Myocyte (in vitro differentiated cells): Measurements from ENCODE around the gene KCNQ1. TPM values are rescaled to one million over a fixed set of nuclear protein-coding genes. Genes with fewer than 3 reads are reported as not detected.

Experiments
- DNase-seq: peaks from one replicate; pipeline ENCODE4 v3.0.0-alpha.2; 2012; ENCODE audit warnings: low read depth
- total RNA-seq: library from RNA; depleted of rRNA; stranded (reverse); fragments of >200 nt; gene quantifications from 2 replicates; pipeline ENCODE4 v1.2.3, GENCODE V29; 2014

The KCNQ1 gene
- total RNA-seq, 1 donor from 2014 or later, result 0.32 TPM

GRCh38 chr11:2726964-2727363, 282.2 kb downstream of the KCNQ1 start:
- peak; percentile 10 for DNase-seq

DNA sequence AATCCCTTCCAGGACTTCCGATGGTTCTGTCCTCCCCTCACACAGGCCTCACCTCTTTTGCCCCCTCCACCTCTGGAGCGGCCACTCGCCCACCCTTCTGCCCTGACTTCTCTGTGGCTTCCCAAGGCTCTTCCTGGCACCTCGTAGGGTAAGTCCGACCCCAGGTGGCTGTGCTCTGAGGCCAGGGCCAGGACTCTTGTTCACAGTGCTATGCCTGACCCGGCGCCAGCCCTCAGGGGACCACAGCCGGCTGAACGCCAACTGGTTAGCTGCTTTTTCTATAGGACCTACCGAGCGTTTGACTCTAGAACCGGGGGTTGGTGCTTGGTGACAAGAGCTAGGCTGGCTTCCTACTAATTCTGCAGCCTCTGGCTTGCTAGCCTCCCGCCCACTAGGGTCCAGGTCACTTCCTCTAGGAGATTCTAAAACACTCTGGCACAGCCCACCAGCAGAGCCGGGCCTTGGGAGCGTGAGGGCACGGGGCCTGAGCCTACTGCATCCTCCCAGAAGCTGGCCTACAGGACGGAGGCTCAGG, 283.4 kb downstream of the KCNQ1 start:
- no peak for DNase-seq

DNA sequence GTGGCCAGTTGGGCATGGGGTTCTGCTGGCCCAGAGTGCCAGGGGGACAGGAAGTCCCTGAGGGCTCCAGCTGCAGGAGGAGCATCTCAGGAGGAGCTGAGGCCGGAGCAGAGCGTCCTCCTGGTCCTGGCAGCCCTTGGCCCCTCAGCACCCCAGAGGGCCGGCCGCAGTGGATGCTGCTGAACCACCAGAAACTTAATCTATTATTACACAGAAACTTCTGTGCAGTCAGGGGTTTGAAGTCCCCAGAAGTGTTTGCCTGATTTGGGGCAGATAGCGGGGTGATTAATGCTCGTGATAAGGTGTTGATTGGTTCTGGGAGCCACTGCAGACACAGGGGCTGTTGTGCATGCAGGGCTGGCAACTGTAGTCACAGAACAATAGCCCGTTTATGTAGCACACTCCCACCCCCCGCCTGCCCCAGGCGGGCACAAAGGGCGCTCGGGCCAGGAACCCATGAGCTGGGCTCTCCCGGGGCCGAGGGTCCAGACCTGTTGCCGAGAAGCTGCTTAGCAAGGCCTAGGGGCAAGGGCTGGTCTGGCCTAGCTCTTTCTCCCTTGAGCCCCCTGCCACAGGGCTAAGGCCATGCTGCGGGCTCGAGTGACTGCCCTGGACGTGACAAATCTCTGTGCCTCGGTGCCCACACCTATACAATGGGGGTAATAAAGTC, 284.0 kb downstream of the KCNQ1 start:
- DNase-seq, result no peak

DNA sequence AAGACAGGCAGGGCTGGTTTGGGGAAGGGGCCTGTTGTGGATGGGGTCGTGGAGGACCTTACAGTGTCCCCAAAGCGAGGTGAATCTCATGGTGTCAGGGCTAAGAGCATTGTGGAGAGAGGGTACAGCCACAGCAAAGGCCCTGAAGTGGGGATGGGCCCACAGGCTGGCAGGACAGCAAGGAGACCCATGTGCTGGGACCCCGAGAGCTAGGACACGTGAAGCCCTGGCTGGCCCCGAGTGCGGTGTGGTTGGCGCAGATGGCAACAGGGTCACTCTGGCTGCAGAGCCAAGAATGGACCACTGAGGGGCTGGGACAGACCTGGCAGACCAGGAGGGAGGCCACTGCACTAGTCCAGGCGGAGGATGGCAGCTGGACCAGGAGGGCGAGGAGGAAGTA, 285.0 kb downstream of the KCNQ1 start:
- DNase-seq, result no peak

DNA sequence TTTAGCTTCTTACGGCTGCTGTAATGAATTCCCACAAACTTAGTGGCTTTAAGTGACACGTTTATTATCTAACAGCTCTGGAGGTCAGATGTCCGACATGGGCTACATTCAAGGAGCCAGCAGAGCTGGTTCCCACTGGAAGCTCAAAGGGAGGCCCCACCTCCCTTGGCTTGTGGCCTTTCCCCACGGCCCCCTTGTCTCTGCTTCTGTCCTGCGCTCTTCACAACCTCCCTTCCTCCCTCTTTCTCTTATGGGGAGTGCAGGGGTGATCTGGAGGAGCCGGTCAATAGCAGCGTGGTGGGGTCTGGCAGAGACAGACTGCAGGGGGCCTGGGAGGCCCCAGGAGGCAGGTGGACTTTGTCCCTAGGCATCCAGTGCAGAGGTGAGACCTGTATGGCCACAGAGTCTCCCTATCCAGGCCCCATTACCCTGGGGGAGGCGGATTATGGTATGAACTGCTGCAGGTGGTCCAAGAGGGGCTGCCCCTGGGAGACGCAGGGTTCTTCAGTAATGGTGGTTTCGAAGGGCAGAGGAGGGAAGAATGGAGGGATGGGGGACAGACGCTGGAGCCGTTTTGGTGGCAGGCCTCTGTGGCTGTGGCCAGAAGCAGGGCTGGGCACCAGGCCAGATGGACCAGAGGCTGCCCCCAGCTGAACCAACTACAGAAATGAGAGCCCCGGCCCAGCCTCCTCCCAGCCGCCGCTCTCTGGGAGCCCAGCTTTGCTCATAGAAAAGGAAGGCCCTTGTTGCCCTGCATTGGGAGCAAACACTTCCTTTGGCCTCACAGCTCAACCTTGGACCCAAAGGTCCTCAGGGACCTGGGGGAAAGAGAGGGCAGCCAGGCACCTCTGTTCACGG, 285.7 kb downstream of the KCNQ1 start:
- DNase-seq, result peak; percentile 10

DNA sequence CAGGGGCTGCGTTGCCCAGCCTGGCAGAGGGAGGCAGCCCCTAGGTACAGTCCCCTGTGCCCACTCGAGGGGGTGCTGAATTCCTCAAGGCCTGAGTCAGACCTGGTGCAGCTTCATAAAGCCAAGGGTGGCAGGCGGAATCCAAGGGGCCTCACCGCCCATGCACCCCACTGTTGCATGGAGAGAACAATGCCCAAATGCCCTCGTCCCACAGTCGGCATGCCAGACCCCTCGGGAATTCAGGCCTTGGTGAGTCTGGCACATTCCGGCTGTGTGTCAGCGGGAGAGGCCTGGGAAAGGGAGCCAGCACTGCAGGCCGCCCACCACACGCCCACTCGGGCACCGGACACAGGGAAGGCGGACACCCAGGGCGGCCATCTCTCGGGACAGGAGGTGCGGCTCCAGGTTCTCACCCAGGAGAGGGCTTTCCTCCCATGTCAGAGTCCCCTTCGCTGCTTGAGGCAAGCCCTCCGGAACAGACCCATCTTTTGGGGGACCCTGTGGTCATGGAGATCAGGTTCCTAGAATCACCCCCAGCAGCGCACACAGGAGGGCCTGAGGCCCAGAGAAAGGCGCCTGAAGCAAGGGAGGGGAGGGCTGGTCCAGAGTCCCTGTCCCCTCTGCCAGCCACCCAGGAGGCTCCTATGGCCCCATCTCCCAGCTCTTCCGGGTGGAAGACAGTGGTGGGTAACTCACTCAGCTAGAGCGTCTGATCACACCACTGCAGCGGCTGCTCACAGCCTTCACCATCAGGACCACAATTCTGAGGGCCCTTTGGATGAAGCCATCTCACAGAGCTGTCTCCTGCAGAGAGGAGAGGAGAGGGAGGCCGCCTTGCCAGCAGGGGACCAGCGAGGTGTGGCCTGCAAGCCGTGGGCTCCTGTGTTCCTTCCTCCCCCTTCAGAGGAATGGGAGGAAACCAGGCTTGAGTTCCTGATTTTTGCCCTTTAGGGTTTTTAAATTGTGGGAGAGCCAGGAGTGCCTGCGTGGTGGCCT, 286.6 kb downstream of the KCNQ1 start:
- peak; percentile 45 for DNase-seq

GRCh38 chr11:2732261-2732939, 287.6 kb downstream of the KCNQ1 start:
- DNase-seq, result no peak

DNA sequence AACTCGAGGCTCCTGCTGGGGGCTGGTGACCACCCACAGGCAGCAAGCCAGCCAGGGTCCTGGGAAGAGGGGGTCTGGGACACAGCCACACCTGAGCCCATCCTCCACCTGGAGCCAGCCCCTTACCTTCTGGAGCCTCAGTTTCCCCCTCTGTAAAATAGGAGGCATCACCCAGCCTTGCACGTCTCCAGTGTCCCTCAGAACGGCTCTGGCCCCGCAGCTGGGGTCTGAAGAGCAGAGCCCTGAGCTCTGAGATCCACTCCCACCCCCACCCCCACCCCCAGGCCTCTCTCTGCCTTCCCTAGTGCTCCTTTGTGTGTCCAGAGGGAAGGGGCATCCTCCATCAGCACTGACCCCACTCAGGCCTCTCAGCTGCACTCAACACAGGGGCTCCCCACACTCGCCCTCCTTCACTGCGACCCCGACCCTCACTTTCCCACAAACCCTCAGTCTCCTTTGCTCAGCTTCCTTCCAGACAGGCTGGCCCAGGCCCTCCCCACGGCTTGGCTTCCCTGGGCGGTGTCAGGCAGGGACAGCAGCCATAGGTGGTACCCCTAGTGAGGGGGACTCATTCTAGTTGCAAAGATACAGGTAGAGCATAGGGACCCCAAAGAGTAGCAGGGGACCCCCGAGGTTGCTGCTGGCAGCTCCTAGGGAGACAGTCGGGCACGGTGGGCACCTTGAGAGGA, 288.3 kb downstream of the KCNQ1 start:
- no peak for DNase-seq

DNA sequence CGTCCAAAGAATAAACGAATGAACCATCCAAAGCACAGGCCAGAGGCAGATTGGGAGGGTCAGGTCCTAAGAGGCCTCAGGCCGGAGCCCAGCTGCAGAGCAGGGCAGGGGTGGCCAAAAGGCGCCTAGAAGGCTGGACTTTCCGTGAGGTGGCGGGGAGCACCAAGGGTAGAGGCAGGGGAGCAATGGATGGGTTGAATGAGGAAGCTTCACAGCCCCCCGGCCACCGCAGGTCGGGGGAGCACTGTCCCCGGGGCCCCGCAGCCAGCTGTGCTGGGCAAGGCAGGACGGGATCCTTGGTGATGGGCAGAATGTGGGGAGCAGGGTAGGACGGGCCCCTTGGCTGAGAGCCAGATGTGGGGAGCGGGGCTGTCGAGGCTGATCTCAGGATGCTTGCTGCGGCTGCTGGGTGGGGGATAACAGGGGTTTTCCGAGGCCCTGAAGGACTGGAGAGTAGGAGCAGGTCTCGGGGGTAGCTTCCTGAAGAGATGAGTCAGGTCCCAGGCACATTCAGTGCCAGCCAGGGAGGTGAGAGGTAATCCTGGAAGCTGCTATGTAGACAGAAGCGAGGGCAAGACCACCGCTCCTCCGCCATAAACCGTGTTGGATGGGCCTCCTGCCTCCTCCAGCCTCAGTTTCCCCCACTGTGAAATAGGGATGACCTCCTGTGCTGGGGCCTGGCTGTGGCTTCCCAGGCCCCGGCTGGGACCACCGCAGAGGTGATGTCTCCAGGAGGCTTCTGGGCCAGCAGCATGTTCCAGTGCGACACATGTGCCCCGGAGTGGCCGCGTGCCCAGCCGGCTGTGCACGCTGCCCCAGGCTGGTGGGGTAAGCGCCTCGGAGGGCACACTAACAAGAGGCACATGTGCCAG, 289.6 kb downstream of the KCNQ1 start:
- no peak for DNase-seq

DNA sequence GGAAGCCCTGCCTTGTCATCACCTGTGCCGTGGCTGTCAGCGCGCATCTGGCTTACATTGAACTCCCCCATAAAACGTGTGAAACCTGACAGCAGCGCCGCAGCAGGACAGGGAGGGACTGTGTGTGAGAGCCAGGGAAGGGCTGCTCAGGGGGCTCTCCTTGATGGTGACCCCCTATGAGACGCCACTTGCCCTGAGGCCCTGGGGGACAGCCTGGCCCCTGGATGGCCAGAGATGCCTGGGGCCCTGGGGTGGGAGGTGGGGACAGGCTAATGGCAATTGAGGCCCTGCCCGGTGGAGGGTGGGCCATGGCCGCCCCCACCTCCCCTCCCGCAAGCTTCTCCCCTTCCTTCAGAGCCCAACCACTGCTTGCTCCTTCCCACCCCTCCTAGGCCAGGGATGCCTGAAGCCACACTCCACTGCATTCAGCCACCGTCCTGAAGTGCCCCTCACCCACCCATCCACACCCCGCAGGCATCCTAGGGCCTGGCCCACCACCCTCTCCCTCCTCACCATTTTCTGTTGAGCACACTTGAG, 290.3 kb downstream of the KCNQ1 start:
- DNase-seq, result no peak

GRCh38 chr11:2736577-2737225, 291.9 kb downstream of the KCNQ1 start:
- DNase-seq, result no peak

GRCh38 chr11:2737226-2737590, 292.4 kb downstream of the KCNQ1 start:
- DNase-seq, result no peak

- peak; percentile 26 for DNase-seq
These were observed 293.1 kb downstream of the KCNQ1 start for GRCh38 chr11:2737866-2738265.

- peak; percentile 41 for DNase-seq
These were observed 294.0 kb downstream of the KCNQ1 start for GRCh38 chr11:2738551-2739431.

DNA sequence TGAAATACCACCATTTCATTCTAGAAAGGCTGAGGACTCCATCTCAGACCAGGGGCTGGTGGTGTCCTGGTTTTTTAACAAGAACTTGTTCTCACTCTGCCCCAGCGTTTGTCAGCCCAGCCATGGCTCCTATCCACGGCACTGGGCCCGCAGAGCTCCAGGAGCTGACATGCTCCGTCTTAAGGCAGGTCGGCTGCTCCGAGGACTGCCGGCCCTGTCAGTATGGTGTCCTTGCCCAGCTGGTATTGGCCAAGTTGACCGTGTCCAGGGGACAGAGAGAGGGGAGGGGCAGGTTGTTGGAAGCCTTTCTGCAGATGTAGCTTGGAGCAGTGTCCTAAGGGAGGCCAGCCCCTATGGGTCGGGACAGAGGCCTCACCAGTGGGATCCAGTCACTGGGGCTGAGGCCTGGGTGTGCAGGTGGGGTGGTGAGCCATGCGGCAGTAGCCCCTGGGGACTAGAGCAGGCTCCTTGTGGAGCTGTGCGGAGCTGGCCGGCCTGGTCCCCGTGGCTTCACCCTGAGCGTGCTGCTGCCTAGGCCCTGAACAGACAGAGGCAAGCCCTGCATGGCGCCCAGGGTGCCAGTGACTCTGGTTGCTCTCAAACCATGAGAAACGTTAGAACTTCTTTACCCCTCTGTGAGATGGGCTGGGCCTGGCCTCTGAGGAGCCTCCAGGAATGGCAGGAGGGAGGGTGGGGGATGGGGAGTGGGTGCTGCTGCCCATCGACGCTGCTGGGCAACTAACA, 294.9 kb downstream of the KCNQ1 start:
- no peak for DNase-seq

DNA sequence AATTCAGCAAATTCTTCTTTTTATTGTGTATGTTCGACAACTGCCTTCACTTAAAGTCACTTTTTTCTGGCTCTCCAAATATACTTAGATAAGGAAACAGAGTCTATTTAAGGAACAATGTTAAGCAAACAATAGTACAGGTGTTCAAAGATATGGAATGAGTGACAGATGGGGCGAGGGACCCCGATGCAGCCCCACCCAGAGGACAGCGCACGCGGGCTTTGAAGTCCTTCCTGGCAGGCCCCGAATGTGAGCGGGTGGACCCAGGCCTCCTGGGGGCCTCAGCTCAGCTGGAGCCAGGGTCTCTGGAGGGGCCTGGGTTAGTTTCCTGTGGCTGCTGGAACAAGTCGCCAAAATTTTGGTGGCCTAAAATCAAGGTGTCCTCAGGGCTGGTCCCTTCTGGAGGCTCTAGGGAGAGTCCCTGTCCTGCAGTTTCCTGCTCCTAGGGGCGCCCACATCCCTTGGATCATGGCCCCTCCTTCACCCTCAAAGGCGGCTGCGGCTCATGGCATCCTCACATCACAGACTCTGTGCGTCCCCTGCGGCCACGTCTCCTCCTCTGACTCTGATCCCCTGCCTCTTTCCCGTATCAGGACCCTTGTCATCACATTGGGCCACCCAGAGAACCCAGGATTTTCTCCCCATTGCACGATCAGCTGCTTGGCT, 295.6 kb downstream of the KCNQ1 start:
- no peak for DNase-seq
